K562 (cell line): Measurements from ENCODE around the gene ALOXE3. TPM values are rescaled to one million over a fixed set of nuclear protein-coding genes. Genes with fewer than 3 reads are reported as not detected.

Experiments
- E2F3 ChIP-seq: fragments of 250-450 bp; sonication (Bioruptor Pico); IDR thresholded peaks from 2 replicates; pipeline ENCODE4 v1.4.0; 2020; ENCODE audit warnings: mild to moderate bottlenecking
- HDAC2 ChIP-seq: fragments of 450-650 bp; IDR thresholded peaks from 2 replicates; pipeline ENCODE4 v1.6.1; 2016; ENCODE audit warnings: mild to moderate bottlenecking
- NONO ChIP-seq, 2 experiments: fragments of 200-400 bp in 1 of 2; fragments of 450-650 bp in 1 of 2; formaldehyde crosslinking in 1 of 2; IDR thresholded peaks; 2 replicates each; pipeline ENCODE4 v1.6.1; 2017; ENCODE audit warnings: low read depth in 2 of 2, mild to moderate bottlenecking in 2 of 2, moderate library complexity in 2 of 2, low read length in 1 of 2
- NR4A1 ChIP-seq, 2 experiments: fragments of 250-450 bp in 1 of 2; fragments of 450-650 bp in 1 of 2; sonication (Bioruptor Pico) in 1 of 2; IDR thresholded peaks; 2 replicates each; pipeline versions ENCODE4 v1.4.0 to v1.6.1; 2016 to 2020; ENCODE audit warnings: mild to moderate bottlenecking in 2 of 2, missing compliant biosample characterization in 1 of 2, missing genetic modification characterization in 1 of 2, moderate library complexity in 1 of 2
- PHB2 ChIP-seq: fragments of 450-650 bp; IDR thresholded peaks from 2 replicates; pipeline ENCODE4 v1.6.1; 2017; ENCODE audit warnings: low read depth
- PRMT5 ChIP-seq: sonication (generic); formaldehyde crosslinking; IDR thresholded peaks from 2 replicates; pipeline ENCODE4 v1.5.0; 2020; ENCODE audit warnings: missing genetic modification reagents
- PTTG1 ChIP-seq: fragments of 450-650 bp; IDR thresholded peaks from 2 replicates; pipeline ENCODE4 v1.6.1; 2016; ENCODE audit warnings: low read depth, mild to moderate bottlenecking, missing genetic modification characterization, missing compliant biosample characterization
- RBM14 ChIP-seq: fragments of 200-400 bp; formaldehyde crosslinking; IDR thresholded peaks from 2 replicates; pipeline ENCODE4 v1.6.1; 2018; ENCODE audit warnings: low read depth, mild to moderate bottlenecking, low read length, moderate library complexity, borderline replicate concordance; ENCODE audit not compliant: insufficient read depth
- SREBF2 ChIP-seq: sonication (generic); formaldehyde crosslinking; IDR thresholded peaks from 2 replicates; pipeline ENCODE4 v1.4.0; 2020; ENCODE audit warnings: mild to moderate bottlenecking, missing genetic modification reagents
- SRSF3 ChIP-seq: fragments of 200-400 bp; formaldehyde crosslinking; IDR thresholded peaks from 2 replicates; pipeline ENCODE4 v1.6.1; 2016; ENCODE audit warnings: mild to moderate bottlenecking, low read length, moderate library complexity; ENCODE audit not compliant: insufficient read depth
- SRSF7 ChIP-seq: fragments of 200-400 bp; formaldehyde crosslinking; optimal IDR thresholded peaks from 2 replicates; pipeline ENCODE3; 2017; ENCODE audit warnings: mild to moderate bottlenecking, low read depth, low read length
- ZNF316 ChIP-seq: fragments of 450-650 bp; IDR thresholded peaks from 2 replicates; pipeline ENCODE4 v1.6.1; 2016
- ZNF696 ChIP-seq: fragments of 250-450 bp; sonication (Bioruptor Pico); conservative IDR thresholded peaks from 2 replicates; pipeline ENCODE4 v1.4.0; 2020; ENCODE audit warnings: mild to moderate bottlenecking, moderate library complexity
- polyA plus RNA-seq, 8 experiments: library from polyadenylated mRNA; depleted of rRNA in 4 of 8; stranded (reverse) in 5 of 8; unstranded in 3 of 8; fragments of >200 nt; fragmentation: Nextera tagmentation in 2 of 8; fragmentation: Illumina TruSeq in 1 of 8; extraction: Ambion mirVana in 2 of 8; extraction: Trizol in 1 of 8; gene quantifications; 2 replicates each; pipeline versions ENCODE4 v1.2.1 to v1.2.3, GENCODE V29; 2011 to 2014; ENCODE audit warnings: inconsistent platforms in 1 of 8, missing spikeins in 1 of 8
- total RNA-seq, 7 experiments: library from RNA; depleted of rRNA in 6 of 7; stranded (reverse); fragments of >200 nt in 6 of 7; fragmentation: Illumina TruSeq in 2 of 7; extraction: Trizol in 2 of 7; gene quantifications; 2 replicates each; pipeline versions ENCODE4 v1.2.1 to v1.2.3, GENCODE V29; 2011 to 2021; ENCODE audit warnings: low replicate concordance in 1 of 7
- TF ChIP-seq, protein P1 (sequence below): sonication (generic); formaldehyde crosslinking; IDR thresholded peaks from 2 replicates; pipeline ENCODE4 v1.8.0; 2023; ENCODE audit warnings: mild to moderate bottlenecking, missing genetic modification reagents
- TF ChIP-seq, protein P2 (sequence below): fragments of 250-450 bp; sonication (Bioruptor Pico); IDR thresholded peaks from 2 replicates; pipeline ENCODE4 v1.4.0; 2020
- TF ChIP-seq, protein P3 (sequence below): fragments of 250-450 bp; sonication (Bioruptor Pico); IDR thresholded peaks from 2 replicates; pipeline ENCODE4 v1.4.0; 2020; ENCODE audit warnings: mild to moderate bottlenecking, moderate library complexity

ALOXE3 gene
- total and polyA plus RNA-seq, 9 of the 15 experiments (the other 6 are each of a cell fraction or from before 2014, with no cell fraction given): 0.04 TPM; not detected in 8

DNA sequence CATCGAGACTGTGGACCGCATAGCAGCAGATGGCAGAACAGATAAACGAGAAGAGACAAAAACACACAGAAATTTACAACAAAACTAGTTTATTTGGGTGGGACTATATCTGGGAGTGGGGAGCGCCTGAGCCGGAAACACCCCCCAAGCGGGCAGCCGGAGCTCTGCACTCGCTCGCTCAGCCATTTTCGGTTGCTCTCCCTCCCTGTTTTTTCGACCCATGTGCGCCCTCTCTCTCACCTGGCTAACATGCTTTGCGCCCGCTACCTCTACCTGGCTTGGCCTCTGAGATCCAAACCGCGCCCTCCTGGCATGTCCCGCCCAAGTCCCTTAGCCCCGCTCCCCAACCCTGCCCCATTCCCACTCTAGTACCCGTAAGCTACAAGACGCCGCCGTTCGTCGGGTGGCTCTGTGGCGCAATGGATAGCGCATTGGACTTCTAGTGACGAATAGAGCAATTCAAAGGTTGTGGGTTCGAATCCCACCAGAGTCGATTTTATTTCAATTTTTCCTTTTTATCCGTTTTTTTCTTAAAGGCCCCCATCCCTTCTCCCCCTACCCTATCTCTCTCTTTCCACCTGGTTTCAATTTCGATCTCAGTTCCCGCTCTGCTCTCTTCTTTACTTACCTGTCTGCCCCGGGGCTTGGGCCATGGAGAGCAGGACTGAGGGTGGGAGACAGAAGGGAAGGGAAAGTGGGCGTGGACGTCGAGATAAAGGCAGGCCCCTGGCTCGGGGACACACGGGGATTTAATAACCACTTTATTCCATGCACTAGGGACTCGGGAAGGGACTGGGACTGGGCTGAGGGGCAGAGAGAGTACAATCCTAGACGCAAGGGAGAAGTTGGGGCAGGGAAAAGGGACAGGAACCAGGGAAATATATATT, 2.4 kb upstream of the ALOXE3 start (continued):
- TF ChIP-seq SRSF7 (no peak), SRSF3 (no peak), ZNF696 (no peak), RBM14 (no peak), PTTG1 (no peak), HDAC2 (0 out of 2 replicates have a peak, but pooled peaks have one; percentile 18), SREBF2 (CRISPR knock-in tag) (no peak), ZNF316 (no peak), E2F3 (CRISPR knock-in tag) (no peak), PRMT5 (CRISPR knock-in tag) (no peak), NONO (IDR thresholded peaks at IDR 0.05; ENCODE audit: low read depth in 2 of 2, low read length in 1 of 2) (no peak), PHB2 (no peak), NR4A1 (CRISPR knock-in tag; IDR thresholded peaks at IDR 0.05) (no peak), NR4A1 (tag; IDR thresholded peaks at IDR 0.05) (no peak)
- TF ChIP-seq, protein P1, sequence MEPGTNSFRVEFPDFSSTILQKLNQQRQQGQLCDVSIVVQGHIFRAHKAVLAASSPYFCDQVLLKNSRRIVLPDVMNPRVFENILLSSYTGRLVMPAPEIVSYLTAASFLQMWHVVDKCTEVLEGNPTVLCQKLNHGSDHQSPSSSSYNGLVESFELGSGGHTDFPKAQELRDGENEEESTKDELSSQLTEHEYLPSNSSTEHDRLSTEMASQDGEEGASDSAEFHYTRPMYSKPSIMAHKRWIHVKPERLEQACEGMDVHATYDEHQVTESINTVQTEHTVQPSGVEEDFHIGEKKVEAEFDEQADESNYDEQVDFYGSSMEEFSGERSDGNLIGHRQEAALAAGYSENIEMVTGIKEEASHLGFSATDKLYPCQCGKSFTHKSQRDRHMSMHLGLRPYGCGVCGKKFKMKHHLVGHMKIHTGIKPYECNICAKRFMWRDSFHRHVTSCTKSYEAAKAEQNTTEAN (CRISPR knock-in tag): no peak
- TF ChIP-seq, protein P2, sequence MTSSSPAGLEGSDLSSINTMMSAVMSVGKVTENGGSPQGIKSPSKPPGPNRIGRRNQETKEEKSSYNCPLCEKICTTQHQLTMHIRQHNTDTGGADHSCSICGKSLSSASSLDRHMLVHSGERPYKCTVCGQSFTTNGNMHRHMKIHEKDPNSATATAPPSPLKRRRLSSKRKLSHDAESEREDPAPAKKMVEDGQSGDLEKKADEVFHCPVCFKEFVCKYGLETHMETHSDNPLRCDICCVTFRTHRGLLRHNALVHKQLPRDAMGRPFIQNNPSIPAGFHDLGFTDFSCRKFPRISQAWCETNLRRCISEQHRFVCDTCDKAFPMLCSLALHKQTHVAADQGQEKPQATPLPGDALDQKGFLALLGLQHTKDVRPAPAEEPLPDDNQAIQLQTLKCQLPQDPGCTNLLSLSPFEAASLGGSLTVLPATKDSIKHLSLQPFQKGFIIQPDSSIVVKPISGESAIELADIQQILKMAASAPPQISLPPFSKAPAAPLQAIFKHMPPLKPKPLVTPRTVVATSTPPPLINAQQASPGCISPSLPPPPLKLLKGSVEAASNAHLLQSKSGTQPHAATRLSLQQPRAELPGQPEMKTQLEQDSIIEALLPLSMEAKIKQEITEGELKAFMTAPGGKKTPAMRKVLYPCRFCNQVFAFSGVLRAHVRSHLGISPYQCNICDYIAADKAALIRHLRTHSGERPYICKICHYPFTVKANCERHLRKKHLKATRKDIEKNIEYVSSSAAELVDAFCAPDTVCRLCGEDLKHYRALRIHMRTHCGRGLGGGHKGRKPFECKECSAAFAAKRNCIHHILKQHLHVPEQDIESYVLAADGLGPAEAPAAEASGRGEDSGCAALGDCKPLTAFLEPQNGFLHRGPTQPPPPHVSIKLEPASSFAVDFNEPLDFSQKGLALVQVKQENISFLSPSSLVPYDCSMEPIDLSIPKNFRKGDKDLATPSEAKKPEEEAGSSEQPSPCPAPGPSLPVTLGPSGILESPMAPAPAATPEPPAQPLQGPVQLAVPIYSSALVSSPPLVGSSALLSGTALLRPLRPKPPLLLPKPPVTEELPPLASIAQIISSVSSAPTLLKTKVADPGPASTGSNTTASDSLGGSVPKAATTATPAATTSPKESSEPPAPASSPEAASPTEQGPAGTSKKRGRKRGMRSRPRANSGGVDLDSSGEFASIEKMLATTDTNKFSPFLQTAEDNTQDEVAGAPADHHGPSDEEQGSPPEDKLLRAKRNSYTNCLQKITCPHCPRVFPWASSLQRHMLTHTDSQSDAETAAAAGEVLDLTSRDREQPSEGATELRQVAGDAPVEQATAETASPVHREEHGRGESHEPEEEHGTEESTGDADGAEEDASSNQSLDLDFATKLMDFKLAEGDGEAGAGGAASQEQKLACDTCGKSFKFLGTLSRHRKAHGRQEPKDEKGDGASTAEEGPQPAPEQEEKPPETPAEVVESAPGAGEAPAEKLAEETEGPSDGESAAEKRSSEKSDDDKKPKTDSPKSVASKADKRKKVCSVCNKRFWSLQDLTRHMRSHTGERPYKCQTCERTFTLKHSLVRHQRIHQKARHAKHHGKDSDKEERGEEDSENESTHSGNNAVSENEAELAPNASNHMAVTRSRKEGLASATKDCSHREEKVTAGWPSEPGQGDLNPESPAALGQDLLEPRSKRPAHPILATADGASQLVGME (CRISPR knock-in tag): no peak
- TF ChIP-seq, protein P3, sequence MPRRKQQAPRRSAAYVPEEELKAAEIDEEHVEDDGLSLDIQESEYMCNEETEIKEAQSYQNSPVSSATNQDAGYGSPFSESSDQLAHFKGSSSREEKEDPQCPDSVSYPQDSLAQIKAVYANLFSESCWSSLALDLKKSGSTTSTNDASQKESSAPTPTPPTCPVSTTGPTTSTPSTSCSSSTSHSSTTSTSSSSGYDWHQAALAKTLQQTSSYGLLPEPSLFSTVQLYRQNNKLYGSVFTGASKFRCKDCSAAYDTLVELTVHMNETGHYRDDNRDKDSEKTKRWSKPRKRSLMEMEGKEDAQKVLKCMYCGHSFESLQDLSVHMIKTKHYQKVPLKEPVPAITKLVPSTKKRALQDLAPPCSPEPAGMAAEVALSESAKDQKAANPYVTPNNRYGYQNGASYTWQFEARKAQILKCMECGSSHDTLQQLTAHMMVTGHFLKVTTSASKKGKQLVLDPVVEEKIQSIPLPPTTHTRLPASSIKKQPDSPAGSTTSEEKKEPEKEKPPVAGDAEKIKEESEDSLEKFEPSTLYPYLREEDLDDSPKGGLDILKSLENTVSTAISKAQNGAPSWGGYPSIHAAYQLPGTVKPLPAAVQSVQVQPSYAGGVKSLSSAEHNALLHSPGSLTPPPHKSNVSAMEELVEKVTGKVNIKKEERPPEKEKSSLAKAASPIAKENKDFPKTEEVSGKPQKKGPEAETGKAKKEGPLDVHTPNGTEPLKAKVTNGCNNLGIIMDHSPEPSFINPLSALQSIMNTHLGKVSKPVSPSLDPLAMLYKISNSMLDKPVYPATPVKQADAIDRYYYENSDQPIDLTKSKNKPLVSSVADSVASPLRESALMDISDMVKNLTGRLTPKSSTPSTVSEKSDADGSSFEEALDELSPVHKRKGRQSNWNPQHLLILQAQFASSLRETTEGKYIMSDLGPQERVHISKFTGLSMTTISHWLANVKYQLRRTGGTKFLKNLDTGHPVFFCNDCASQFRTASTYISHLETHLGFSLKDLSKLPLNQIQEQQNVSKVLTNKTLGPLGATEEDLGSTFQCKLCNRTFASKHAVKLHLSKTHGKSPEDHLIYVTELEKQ (CRISPR knock-in tag): no peak
